Measurements from ENCODE around the gene NHP2.

NHP2 gene

GRCh38 chr5:178113141-178113787 lies 40.4 kb downstream of the NHP2 start, which contains the start of gene N4BP3:
Gene N4BP3, plus strand, starts transcription at chr5:178113532. Its CDS starts 6,052 bp downstream, at chr5:178119584.
- DNase-seq = peak; percentile 87

- no peak for DNase-seq
These were observed 41.1 kb downstream of the NHP2 start for GRCh38 chr5:178112545-178112944.

GRCh38 chr5:178111925-178112324 lies 41.8 kb downstream of the NHP2 start:
- no peak for DNase-seq

- DNase-seq = no peak
These were observed 43.2 kb downstream of the NHP2 start for GRCh38 chr5:178110511-178110910.

GRCh38 chr5:178108966-178109365 lies 44.7 kb downstream of the NHP2 start:
- DNase-seq = no peak

- DNase-seq = no peak
These were observed 45.2 kb downstream of the NHP2 start for GRCh38 chr5:178108446-178108845.

GRCh38 chr5:178107756-178108310 lies 45.9 kb downstream of the NHP2 start:
- no peak for DNase-seq

GRCh38 chr5:178106556-178107239 lies 47.0 kb downstream of the NHP2 start:
- no peak for DNase-seq

GRCh38 chr5:178106086-178106485 lies 47.6 kb downstream of the NHP2 start:
- DNase-seq = no peak

GRCh38 chr5:178104492-178104891 lies 49.2 kb downstream of the NHP2 start:
- DNase-seq = no peak

- no peak for DNase-seq
These were observed 50.1 kb downstream of the NHP2 start for GRCh38 chr5:178103612-178104011.
